IPS-18c (cell line): ENCODE data around the gene IFNA14.
"Not testable (repeated sequence)": the region's sequence is repeated elsewhere in the genome, so short reads cannot be mapped to it uniquely, and the experiment has no call there.

ENCODE experiments used
- H3K4me3 ChIP-seq: 2 replicates; pipeline ENCODE4 v1.7.0; 2013; ENCODE audit warnings: low read depth, mild to moderate bottlenecking, low read length, moderate library complexity; ENCODE audit not compliant: insufficient read depth
- H3K9me3 ChIP-seq: one replicate; pipeline ENCODE4 v1.6.1; 2013; ENCODE audit warnings: mild to moderate bottlenecking, low read length, moderate library complexity; ENCODE audit not compliant: control insufficient read depth, insufficient read depth

IFNA14 gene

GRCh38 chr9:21239911-21240310, at the start of gene IFNA14:
IFNA14 (minus strand) TSS chr9:21240005; CDS start chr9:21239935, 70 bp downstream.
- Histone ChIP-seq H3K9me3 (no peaks in the 10 kb centered on the region), H3K4me3 (no peak within 1 kb of the TSS)

GRCh38 chr9:21287280-21287679, 47.5 kb upstream of the IFNA14 start:
- no peaks in the 10 kb centered on the region for H3K9me3 ChIP-seq
- no peak overlapping the region for H3K4me3 ChIP-seq

- Histone ChIP-seq H3K9me3 (no peaks in the 10 kb centered on the region), H3K4me3 (no peak overlapping the region)
Observed at GRCh38 chr9:21286659-21287058, 46.9 kb upstream of the IFNA14 start.

GRCh38 chr9:21286099-21286498, 46.3 kb upstream of the IFNA14 start:
- Histone ChIP-seq H3K4me3 (no peak overlapping the region), H3K9me3 (no peaks in the 10 kb centered on the region)

GRCh38 chr9:21281275-21281674, 41.5 kb upstream of the IFNA14 start:
- Histone ChIP-seq H3K9me3 (no peaks in the 10 kb centered on the region), H3K4me3 (no peak overlapping the region)

- H3K9me3 ChIP-seq = no peaks in the 10 kb centered on the region
Observed at GRCh38 chr9:21268347-21268657, 28.5 kb upstream of the IFNA14 start.

GRCh38 chr9:21267485-21268346, 27.9 kb upstream of the IFNA14 start:
- no peak overlapping the region for H3K4me3 ChIP-seq
- H3K9me3 ChIP-seq = no peaks in the 10 kb centered on the region

More at GRCh38 chr9:21268347-21268657, 28.5 kb upstream of the IFNA14 start:
- H3K4me3 ChIP-seq = no peak overlapping the region

GRCh38 chr9:21266733-21267484, 27.1 kb upstream of the IFNA14 start:
- H3K9me3 ChIP-seq = no peaks in the 10 kb centered on the region

GRCh38 chr9:21265421-21266189, 25.8 kb upstream of the IFNA14 start:
- Histone ChIP-seq H3K4me3 (no peak overlapping the region), H3K9me3 (no peaks in the 10 kb centered on the region)

More at GRCh38 chr9:21266733-21267484, 27.1 kb upstream of the IFNA14 start:
- H3K4me3 ChIP-seq = no peak overlapping the region

GRCh38 chr9:21255538-21256212, 15.9 kb upstream of the IFNA14 start:
- Histone ChIP-seq H3K4me3 (no peak overlapping the region), H3K9me3 (peaks cover 2% of the 10 kb centered on the region)

GRCh38 chr9:21252721-21253547, 13.1 kb upstream of the IFNA14 start:
- no peaks in the 10 kb centered on the region for H3K9me3 ChIP-seq
- no peak overlapping the region for H3K4me3 ChIP-seq

GRCh38 chr9:21251638-21252037, 11.8 kb upstream of the IFNA14 start:
- Histone ChIP-seq H3K4me3 (no peak overlapping the region), H3K9me3 (no peaks in the 10 kb centered on the region)

- H3K9me3 ChIP-seq = no peaks in the 10 kb centered on the region
- H3K4me3 ChIP-seq = no peak overlapping the region
Observed at GRCh38 chr9:21251190-21251589, 11.4 kb upstream of the IFNA14 start.

GRCh38 chr9:21244836-21245235, 5.0 kb upstream of the IFNA14 start:
- Histone ChIP-seq H3K4me3 (no peak overlapping the region), H3K9me3 (no peaks in the 10 kb centered on the region)

- not testable (repeated sequence) for H3K4me3 ChIP-seq, H3K9me3 ChIP-seq
Observed at GRCh38 chr9:21236360-21236714, 3.5 kb downstream of the IFNA14 start.

GRCh38 chr9:21235468-21236359, 4.1 kb downstream of the IFNA14 start:
- H3K9me3 ChIP-seq, H3K4me3 ChIP-seq: not testable (repeated sequence)
